Neuronal stem cell (in vitro differentiated cells): ENCODE data around the gene CHN2.

Source experiments
- DNase-seq: peaks from one replicate; pipeline ENCODE4 v3.0.0-alpha.2; 2013; ENCODE audit warnings: low spot score
- H2AFZ ChIP-seq: one replicate; pipeline ENCODE4 v1.6.1; 2013; ENCODE audit warnings: mild to moderate bottlenecking, low read length, inconsistent platforms
- H2AK5ac ChIP-seq: 2 replicates; pipeline ENCODE4 v1.6.1; 2013; ENCODE audit warnings: low read depth, mild to moderate bottlenecking, inconsistent platforms, low read length, moderate library complexity, mixed read lengths
- H2BK120ac ChIP-seq: 2 replicates; pipeline ENCODE4 v1.6.1; 2013; ENCODE audit warnings: low read depth, mild to moderate bottlenecking, inconsistent platforms, low read length, moderate library complexity, mixed read lengths
- H2BK12ac ChIP-seq: one replicate; pipeline ENCODE4 v1.6.1; 2013; ENCODE audit warnings: low read length, inconsistent platforms
- H2BK15ac ChIP-seq: 2 replicates; pipeline ENCODE4 v1.6.1; 2013; ENCODE audit warnings: mild to moderate bottlenecking, low read length, inconsistent platforms, mixed read lengths
- H2BK5ac ChIP-seq: one replicate; pipeline ENCODE4 v1.6.1; 2013; ENCODE audit warnings: inconsistent platforms, mild to moderate bottlenecking, low read length, moderate library complexity
- H3K14ac ChIP-seq: one replicate; pipeline ENCODE4 v1.6.1; 2013; ENCODE audit warnings: low read length, inconsistent platforms
- H3K18ac ChIP-seq: 2 replicates; pipeline ENCODE4 v1.6.1; 2013; ENCODE audit warnings: low read length, inconsistent platforms
- H3K23ac ChIP-seq: 2 replicates; pipeline ENCODE4 v1.6.1; 2013; ENCODE audit warnings: low read depth, mild to moderate bottlenecking, mixed read lengths, low read length, inconsistent platforms; ENCODE audit not compliant: poor library complexity
- H3K27ac ChIP-seq: replicated peaks from 3 replicates; pipeline ENCODE4 v1.5.1; 2013; ENCODE audit warnings: low read length, inconsistent platforms
- H3K27me3 ChIP-seq, 3 experiments: 2 replicates each; pipeline ENCODE4 v1.6.1; 2013; ENCODE audit warnings: low read length in 3 of 3, mild to moderate bottlenecking in 2 of 3, inconsistent platforms in 1 of 3, low read depth in 1 of 3, mixed read lengths in 1 of 3, moderate library complexity in 1 of 3; ENCODE audit not compliant: control insufficient read depth in 3 of 3, insufficient read depth in 3 of 3
- H3K36me3 ChIP-seq, 2 donors: replicated peaks in 1 of 2; 2 replicates each; pipeline ENCODE4 v1.6.1; 2013; ENCODE audit warnings: low read length in 2 of 2; ENCODE audit not compliant: control insufficient read depth in 2 of 2, insufficient read depth in 2 of 2
- H3K4ac ChIP-seq: 2 replicates; pipeline ENCODE4 v1.6.1; 2013; ENCODE audit warnings: inconsistent platforms, mild to moderate bottlenecking, low read length, moderate library complexity
- H3K4me1 ChIP-seq, 2 donors: 1 replicate in 1 of 2; 2 replicates in 1 of 2; pipeline ENCODE4 v1.6.1; 2013; ENCODE audit warnings: low read length in 2 of 2, low read depth in 1 of 2; ENCODE audit not compliant: control insufficient read depth in 2 of 2, insufficient read depth in 1 of 2
- H3K4me2 ChIP-seq: one replicate; pipeline ENCODE4 v1.6.1; 2013; ENCODE audit warnings: mild to moderate bottlenecking, low read length, inconsistent platforms; ENCODE audit not compliant: insufficient read depth, poor library complexity, severe bottlenecking
- H3K4me3 ChIP-seq, 2 donors: 2 replicates each; pipeline ENCODE4 v1.5.1; 2013; ENCODE audit warnings: low read length in 2 of 2, mild to moderate bottlenecking in 2 of 2, inconsistent platforms in 1 of 2, moderate library complexity in 1 of 2
- H3K79me1 ChIP-seq: one replicate; pipeline ENCODE4 v1.6.1; 2013; ENCODE audit warnings: low read depth, mild to moderate bottlenecking, inconsistent platforms, low read length, moderate library complexity
- H3K9ac ChIP-seq: one replicate; pipeline ENCODE4 v1.6.1; 2013; ENCODE audit warnings: mild to moderate bottlenecking, low read depth, low read length, inconsistent platforms; ENCODE audit not compliant: poor library complexity
- H3K9me3 ChIP-seq, 2 donors: replicated peaks in 1 of 2; 2 replicates each; pipeline versions ENCODE3 to v1.6.1; 2013; ENCODE audit warnings: low read length in 2 of 2, mild to moderate bottlenecking in 2 of 2, inconsistent platforms in 1 of 2, low read depth in 1 of 2, mixed read lengths in 1 of 2, moderate library complexity in 1 of 2; ENCODE audit not compliant: control insufficient read depth in 2 of 2, insufficient read depth in 1 of 2
- H4K8ac ChIP-seq: one replicate; pipeline ENCODE4 v1.6.1; 2013; ENCODE audit warnings: low read depth, mild to moderate bottlenecking, inconsistent platforms, low read length, moderate library complexity
- H4K91ac ChIP-seq: one replicate; pipeline ENCODE4 v1.6.1; 2013; ENCODE audit warnings: low read length, low read depth, mild to moderate bottlenecking, inconsistent platforms; ENCODE audit not compliant: poor library complexity
- WGBS, 2 donors: extraction: QIAGEN DNeasy Blood & Tissue Kit; methylation state at CpG; one replicate each; pipeline ENCODE4 v1.1.7; 2013; ENCODE audit warnings: missing lambda C conversion rate in 2 of 2, mixed read lengths in 1 of 2; ENCODE audit not compliant: insufficient read length in 2 of 2, insufficient replicate concordance in 1 of 2; ENCODE audit errors: extremely low coverage in 2 of 2; 5-methylcytosine and 5-hydroxymethylcytosine counted together

The CHN2 gene

GRCh38 chr7:29170781-29171180 is 23.8 kb upstream of the CHN2 start:
- Histone ChIP-seq H4K8ac (no peak overlapping the region), H3K23ac (no peak overlapping the region), H3K79me1 (no peaks in the 10 kb centered on the region), H4K91ac (no peak overlapping the region), H3K27ac (no peak overlapping the region), H2AK5ac (no peak overlapping the region), H3K14ac (no peak overlapping the region), H2BK5ac (no peak overlapping the region), H3K27me3 (no peaks in the 10 kb centered on the region), H2BK15ac (no peak overlapping the region), H3K4me3 (no peak overlapping the region), H3K4ac (no peak overlapping the region), H3K9ac (no peak overlapping the region), H3K36me3 (no peaks in the 10 kb centered on the region), H3K4me1 (no peaks in the 10 kb centered on the region), H2AFZ (no peak overlapping the region), H3K9me3 (no peaks in the 10 kb centered on the region), H2BK120ac (no peak overlapping the region), H2BK12ac (no peak overlapping the region), H3K18ac (no peak overlapping the region), H3K4me2 (no peak overlapping the region)
- no peak for DNase-seq
- WGBS, 2 donors: no CpG with 5 or more reads among the region's 7 CpGs

GRCh38 chr7:29173458-29173857 is 21.1 kb upstream of the CHN2 start:
- Histone ChIP-seq H3K18ac (no peak overlapping the region), H3K27me3 (no peaks in the 10 kb centered on the region), H3K14ac (no peak overlapping the region), H3K79me1 (no peaks in the 10 kb centered on the region), H3K4me1 (no peaks in the 10 kb centered on the region), H2BK5ac (no peak overlapping the region), H2AFZ (no peak overlapping the region), H3K36me3 (no peaks in the 10 kb centered on the region), H3K9me3 (no peaks in the 10 kb centered on the region), H3K23ac (no peak overlapping the region), H3K27ac (no peak overlapping the region), H3K9ac (no peak overlapping the region), H3K4me3 (no peak overlapping the region), H2BK15ac (no peak overlapping the region), H2AK5ac (no peak overlapping the region), H4K91ac (no peak overlapping the region), H2BK120ac (no peak overlapping the region), H4K8ac (no peak overlapping the region), H3K4ac (no peak overlapping the region), H2BK12ac (no peak overlapping the region), H3K4me2 (no peak overlapping the region)
- no CpG with 5 or more reads among the region's 3 CpGs for WGBS, 2 donors
- DNase-seq: no peak

DNA sequence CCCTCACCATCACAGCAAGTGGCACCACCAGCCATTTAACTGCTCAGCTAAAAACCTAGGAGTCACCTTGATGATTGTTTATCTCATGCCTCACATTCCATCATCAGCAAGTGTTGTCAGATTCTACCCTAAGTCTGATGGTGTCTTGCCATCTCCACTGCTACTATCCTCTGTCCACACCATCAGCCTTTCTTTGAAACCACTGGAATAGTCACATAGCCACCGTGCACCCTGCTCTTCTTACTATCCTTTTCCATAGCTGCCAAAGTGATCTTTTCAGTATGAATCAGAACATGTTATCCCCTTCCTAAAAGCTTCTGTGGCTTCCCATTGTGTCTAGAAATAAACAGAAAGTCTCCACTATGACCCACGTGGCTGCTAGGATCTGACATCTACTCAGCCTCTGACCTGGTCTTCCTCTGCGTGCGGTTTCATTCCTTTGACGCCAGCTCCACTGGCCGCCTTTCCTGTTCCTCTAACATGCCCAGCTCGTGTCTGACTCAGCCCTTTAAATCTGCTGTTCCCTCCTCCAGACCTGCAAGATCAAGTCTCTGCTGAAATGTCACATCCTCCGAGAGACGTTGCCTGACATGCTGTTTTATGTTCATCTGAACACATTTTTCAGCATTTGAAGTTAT is 16.5 kb upstream of the CHN2 start:
- Histone ChIP-seq H2BK15ac (no peak overlapping the region), H3K27ac (no peak overlapping the region), H3K36me3 (no peaks in the 10 kb centered on the region), H2BK5ac (no peak overlapping the region), H3K4me1 (peaks cover 0 to 2% of the 10 kb centered on the region in 2 donors), H2BK120ac (no peak overlapping the region), H3K4me3 (no peak overlapping the region), H2BK12ac (no peak overlapping the region), H3K4me2 (no peak overlapping the region), H3K9ac (no peak overlapping the region), H3K27me3 (no peaks in the 10 kb centered on the region), H3K18ac (no peak overlapping the region), H3K23ac (no peak overlapping the region), H3K14ac (no peak overlapping the region), H2AFZ (no peak overlapping the region), H3K4ac (no peak overlapping the region), H2AK5ac (no peak overlapping the region), H4K8ac (no peak overlapping the region), H3K79me1 (no peaks in the 10 kb centered on the region), H4K91ac (no peak overlapping the region), H3K9me3 (peaks cover 0 to 3% of the 10 kb centered on the region in 2 donors)
- no CpG with 5 or more reads among the region's 9 CpGs for WGBS, 2 donors
- DNase-seq: no peak

DNA sequence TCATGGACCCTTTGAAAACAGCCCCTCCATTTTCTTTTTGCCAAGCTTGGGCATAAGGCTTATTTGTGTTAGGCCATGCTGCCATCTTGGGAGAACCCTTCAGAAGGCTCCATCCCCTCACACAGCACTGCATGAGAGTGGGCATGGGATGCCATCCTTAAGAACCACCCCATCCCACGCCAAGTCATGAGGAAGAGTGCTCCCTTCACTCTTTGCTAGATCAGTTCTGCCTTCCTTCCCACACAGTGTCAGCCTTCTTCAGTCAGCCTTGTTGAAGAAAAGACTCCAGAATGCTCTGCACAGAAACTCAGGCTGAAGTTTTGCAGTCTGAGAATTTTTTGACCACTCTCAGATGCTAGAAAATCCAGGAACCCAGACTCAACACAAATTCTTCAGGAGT is 15.5 kb upstream of the CHN2 start:
- WGBS, 2 donors: no CpG with 5 or more reads among the region's 1 CpG
- H2BK5ac ChIP-seq: no peak overlapping the region
- peaks cover 0 to 2% of the 10 kb centered on the region in 2 donors for H3K4me1 ChIP-seq
- H2BK15ac ChIP-seq: no peak overlapping the region
- no peak overlapping the region for H2AK5ac ChIP-seq
- H3K4me3 ChIP-seq: no peak overlapping the region
- H3K4ac ChIP-seq: no peak overlapping the region
- no peak overlapping the region for H2BK12ac ChIP-seq
- no peak overlapping the region for H2BK120ac ChIP-seq
- H3K9ac ChIP-seq: no peak overlapping the region
- H3K27ac ChIP-seq: no peak overlapping the region
- H3K23ac ChIP-seq: no peak overlapping the region
- no peak overlapping the region for H3K14ac ChIP-seq
- H3K79me1 ChIP-seq: no peaks in the 10 kb centered on the region
- no peaks in the 10 kb centered on the region for H3K36me3 ChIP-seq
- no peak overlapping the region for H3K4me2 ChIP-seq
- no peak overlapping the region for H3K18ac ChIP-seq
- peak overlapping the region; percentile 56 for H4K8ac ChIP-seq
- DNase-seq: no peak
- H2AFZ ChIP-seq: no peak overlapping the region
- no peak overlapping the region for H4K91ac ChIP-seq
- H3K27me3 ChIP-seq: no peaks in the 10 kb centered on the region
- H3K9me3 ChIP-seq: peaks cover 0 to 3% of the 10 kb centered on the region in 2 donors
